ENCODE measurements around the gene OLA1.

- TF ChIP-seq CTCF (IDR thresholded peaks at IDR 0.05) (no peak), ZFX (IDR thresholded peaks at IDR 0.05; ENCODE audit: borderline replicate concordance) (no peak)
These were observed 14.5 kb downstream of the OLA1 start for GRCh38 chr2:174233771-174234275.
